OCI-LY1 (cell line): ENCODE measurements around the gene CHN2.

Source experiments
- H2AFZ ChIP-seq: fragments of 200-600 bp; sonication (generic), shearing (Covaris generic); 2 replicates; pipeline ENCODE4 v1.6.0; 2014; ENCODE audit warnings: antibody characterized with exemption, mild to moderate bottlenecking, low read length
- H3F3A ChIP-seq: fragments of 200-600 bp; sonication (generic), shearing (Covaris generic); 2 replicates; pipeline ENCODE4 v1.6.0; 2014; ENCODE audit warnings: mild to moderate bottlenecking, antibody characterized with exemption, low read length, moderate library complexity; ENCODE audit not compliant: insufficient read depth
- H3K27ac ChIP-seq: fragments of 200-600 bp; sonication (generic); 2 replicates; pipeline ENCODE4 v1.5.1; 2014; ENCODE audit warnings: low read length, mixed run types, mild to moderate bottlenecking, low read depth; ENCODE audit not compliant: poor library complexity, severe bottlenecking
- H3K27me3 ChIP-seq: fragments of 200-600 bp; sonication (generic); 2 replicates; pipeline ENCODE4 v1.6.0; 2014; ENCODE audit warnings: antibody characterized with exemption, mild to moderate bottlenecking, low read length, moderate library complexity; ENCODE audit not compliant: insufficient read depth
- H3K36me3 ChIP-seq: fragments of 200-600 bp; sonication (generic); 2 replicates; pipeline ENCODE4 v1.6.1; 2014; ENCODE audit warnings: mild to moderate bottlenecking, antibody characterized with exemption, low read length, moderate library complexity, mixed read lengths; ENCODE audit not compliant: insufficient read depth
- H3K4me1 ChIP-seq: fragments of 200-600 bp; sonication (generic); 2 replicates; pipeline ENCODE4 v1.5.1; 2014; ENCODE audit warnings: mild to moderate bottlenecking, low read length, moderate library complexity; ENCODE audit not compliant: insufficient read depth, severe bottlenecking
- H3K4me2 ChIP-seq: fragments of 200-600 bp; sonication (generic), shearing (Covaris generic); 2 replicates; pipeline ENCODE4 v1.6.1; 2014; ENCODE audit warnings: low read length
- H3K4me3 ChIP-seq: fragments of 200-600 bp; sonication (generic); 2 replicates; pipeline ENCODE4 v1.5.1; 2014; ENCODE audit warnings: low read length, low read depth, mild to moderate bottlenecking, mixed read lengths; ENCODE audit not compliant: poor library complexity, severe bottlenecking
- H3K79me2 ChIP-seq: fragments of 200-600 bp; shearing (Covaris generic); 2 replicates; pipeline ENCODE4 v1.6.1; 2016; ENCODE audit warnings: mixed run types, low read length, mixed read lengths; ENCODE audit not compliant: insufficient read depth
- H3K9ac ChIP-seq: fragments of 200-600 bp; sonication (generic), shearing (Covaris generic); 2 replicates; pipeline ENCODE4 v1.6.1; 2014; ENCODE audit warnings: mild to moderate bottlenecking, low read length, mixed read lengths
- H3K9me2 ChIP-seq: fragments of 200-600 bp; sonication (generic), shearing (Covaris generic); 2 replicates; pipeline ENCODE4 v1.6.1; 2014; ENCODE audit warnings: low read depth, mild to moderate bottlenecking, low read length, mixed read lengths
- H3K9me3 ChIP-seq: fragments of 200-600 bp; shearing (Covaris generic); 2 replicates; pipeline ENCODE4 v1.6.1; 2014; ENCODE audit warnings: low read length, mixed read lengths
- H4K20me1 ChIP-seq: fragments of 200-600 bp; sonication (generic), shearing (Covaris generic); 2 replicates; pipeline ENCODE4 v1.6.0; 2016; ENCODE audit warnings: mild to moderate bottlenecking, low read length; ENCODE audit not compliant: insufficient read depth
- EZH2 ChIP-seq: fragments of 200-600 bp; sonication (generic), shearing (Covaris generic); IDR thresholded peaks from 2 replicates; pipeline ENCODE4 v1.8.0; 2017; ENCODE audit warnings: borderline replicate concordance, mixed run types, mild to moderate bottlenecking, antibody characterized with exemption, low read length, moderate library complexity, mixed read lengths
- TF ChIP-seq, protein P1 (sequence below): fragments of 200-600 bp; sonication (generic), shearing (Covaris generic); IDR thresholded peaks from 2 replicates; pipeline ENCODE4 v1.5.1; 2017; ENCODE audit warnings: mild to moderate bottlenecking, antibody characterized with exemption, low read length, moderate library complexity, mixed read lengths

CHN2 gene

DNA sequence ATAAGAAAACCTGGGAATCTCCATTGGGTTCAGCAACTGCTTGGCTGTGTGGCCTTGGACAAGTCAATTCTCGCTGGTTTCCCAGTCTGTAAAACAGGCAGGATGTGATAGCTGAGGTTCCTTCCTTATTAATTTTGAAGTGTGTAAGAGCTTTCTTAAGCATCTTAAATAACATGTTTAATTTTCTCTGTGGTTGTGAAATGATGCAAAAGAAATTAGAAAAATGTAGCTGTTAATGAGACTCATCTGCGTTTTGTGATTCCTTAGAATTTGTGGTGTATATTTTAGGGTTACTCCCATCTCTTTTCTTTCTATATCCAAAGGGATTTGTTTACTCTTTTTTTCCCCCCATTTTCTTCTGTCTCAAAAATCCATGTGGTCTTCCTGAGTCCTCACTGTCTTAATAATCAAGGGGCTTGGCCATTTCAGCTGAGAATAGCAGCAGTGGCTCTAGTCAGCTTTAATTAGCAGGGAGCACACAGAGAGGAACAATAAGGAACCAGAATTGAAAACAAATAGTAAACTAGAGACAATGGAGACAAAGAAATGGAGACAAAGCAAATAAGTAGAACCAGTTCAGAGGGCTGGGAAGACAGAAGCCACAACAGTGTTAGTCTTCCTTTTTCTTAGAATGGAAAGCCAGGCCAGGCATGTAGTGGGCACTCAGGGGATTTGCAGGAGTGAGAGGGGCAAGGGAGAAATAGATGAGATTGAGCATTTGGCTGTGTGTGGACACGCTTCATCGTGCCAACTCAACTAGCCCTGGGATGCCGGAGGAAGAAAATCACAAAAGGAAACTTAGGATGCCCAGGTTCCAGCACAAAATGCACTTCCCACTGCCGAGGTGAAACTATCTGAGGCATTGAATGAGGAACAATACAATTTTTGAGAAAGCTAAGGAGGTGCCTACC, 93.9 kb downstream of the CHN2 start:
- Histone ChIP-seq H3K9me3 (no peaks in the 10 kb centered on the region), H3K36me3 (no peaks in the 10 kb centered on the region), H3F3A (no peaks in the 10 kb centered on the region), H3K27me3 (no peaks in the 10 kb centered on the region), H3K9me2 (no peaks in the 10 kb centered on the region), H3K4me1 (no peaks in the 10 kb centered on the region), H3K4me3 (no peak overlapping the region), H3K27ac (no peak overlapping the region), H2AFZ (no peak overlapping the region), H3K4me2 (no peak overlapping the region), H3K79me2 (no peaks in the 10 kb centered on the region), H3K9ac (no peak overlapping the region), H4K20me1 (no peaks in the 10 kb centered on the region)
- TF ChIP-seq, protein P1, sequence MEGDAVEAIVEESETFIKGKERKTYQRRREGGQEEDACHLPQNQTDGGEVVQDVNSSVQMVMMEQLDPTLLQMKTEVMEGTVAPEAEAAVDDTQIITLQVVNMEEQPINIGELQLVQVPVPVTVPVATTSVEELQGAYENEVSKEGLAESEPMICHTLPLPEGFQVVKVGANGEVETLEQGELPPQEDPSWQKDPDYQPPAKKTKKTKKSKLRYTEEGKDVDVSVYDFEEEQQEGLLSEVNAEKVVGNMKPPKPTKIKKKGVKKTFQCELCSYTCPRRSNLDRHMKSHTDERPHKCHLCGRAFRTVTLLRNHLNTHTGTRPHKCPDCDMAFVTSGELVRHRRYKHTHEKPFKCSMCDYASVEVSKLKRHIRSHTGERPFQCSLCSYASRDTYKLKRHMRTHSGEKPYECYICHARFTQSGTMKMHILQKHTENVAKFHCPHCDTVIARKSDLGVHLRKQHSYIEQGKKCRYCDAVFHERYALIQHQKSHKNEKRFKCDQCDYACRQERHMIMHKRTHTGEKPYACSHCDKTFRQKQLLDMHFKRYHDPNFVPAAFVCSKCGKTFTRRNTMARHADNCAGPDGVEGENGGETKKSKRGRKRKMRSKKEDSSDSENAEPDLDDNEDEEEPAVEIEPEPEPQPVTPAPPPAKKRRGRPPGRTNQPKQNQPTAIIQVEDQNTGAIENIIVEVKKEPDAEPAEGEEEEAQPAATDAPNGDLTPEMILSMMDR, result no peak
- TF ChIP-seq EZH2, result no peak

DNA sequence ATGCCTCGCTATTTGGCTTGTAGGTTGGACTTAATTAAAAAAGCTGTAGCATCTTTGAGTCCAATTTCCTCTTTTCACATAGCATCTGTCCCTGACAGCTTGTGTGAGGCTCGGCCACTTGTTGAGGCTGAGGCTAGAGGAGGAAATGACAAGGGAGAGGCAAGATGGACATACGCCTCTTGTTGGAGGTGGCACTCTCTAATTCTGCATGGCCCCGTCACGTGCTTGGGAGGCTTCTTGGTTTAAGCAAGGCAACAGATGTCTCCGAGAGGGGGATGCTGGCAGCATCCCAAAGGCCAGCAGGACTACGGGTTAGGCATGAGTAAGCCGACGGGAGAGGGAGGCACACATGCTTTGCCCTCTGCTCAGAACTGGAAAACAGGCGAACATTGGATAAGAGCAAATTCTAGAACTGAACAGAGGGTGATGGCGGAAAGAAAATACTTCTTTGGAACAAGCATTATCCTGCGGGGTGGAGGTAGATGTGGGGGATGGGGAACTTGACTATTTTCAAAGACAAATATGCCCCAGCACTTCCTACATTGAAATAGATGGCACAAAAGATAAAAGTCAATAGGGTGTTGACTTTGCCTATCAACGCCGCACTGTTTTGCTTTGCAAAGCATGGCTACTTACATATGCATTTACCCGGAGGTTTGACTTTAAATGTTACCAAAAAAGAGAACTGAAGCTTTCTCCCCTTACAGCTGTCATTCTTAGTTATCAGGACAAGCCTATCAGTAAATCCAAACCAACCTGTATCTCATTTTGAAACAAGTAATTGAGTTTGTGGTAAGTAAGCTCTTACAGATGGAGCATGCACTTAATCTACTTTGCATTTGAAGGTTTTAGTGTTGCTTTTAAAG, 94.8 kb downstream of the CHN2 start:
- no peak for TF ChIP-seq EZH2
- TF ChIP-seq, protein P1, result no peak
- H3K4me1 ChIP-seq, result no peaks in the 10 kb centered on the region
- no peaks in the 10 kb centered on the region for H3F3A ChIP-seq
- H3K9me2 ChIP-seq, result no peaks in the 10 kb centered on the region
- H3K27ac ChIP-seq, result no peak overlapping the region
- H3K27me3 ChIP-seq, result no peaks in the 10 kb centered on the region
- H3K9ac ChIP-seq, result no peak overlapping the region
- H2AFZ ChIP-seq, result no peak overlapping the region
- no peak overlapping the region for H3K4me3 ChIP-seq
- H3K4me2 ChIP-seq, result no peak overlapping the region
- H4K20me1 ChIP-seq, result no peaks in the 10 kb centered on the region
- H3K79me2 ChIP-seq, result no peaks in the 10 kb centered on the region
- H3K9me3 ChIP-seq, result no peaks in the 10 kb centered on the region
- no peaks in the 10 kb centered on the region for H3K36me3 ChIP-seq

DNA sequence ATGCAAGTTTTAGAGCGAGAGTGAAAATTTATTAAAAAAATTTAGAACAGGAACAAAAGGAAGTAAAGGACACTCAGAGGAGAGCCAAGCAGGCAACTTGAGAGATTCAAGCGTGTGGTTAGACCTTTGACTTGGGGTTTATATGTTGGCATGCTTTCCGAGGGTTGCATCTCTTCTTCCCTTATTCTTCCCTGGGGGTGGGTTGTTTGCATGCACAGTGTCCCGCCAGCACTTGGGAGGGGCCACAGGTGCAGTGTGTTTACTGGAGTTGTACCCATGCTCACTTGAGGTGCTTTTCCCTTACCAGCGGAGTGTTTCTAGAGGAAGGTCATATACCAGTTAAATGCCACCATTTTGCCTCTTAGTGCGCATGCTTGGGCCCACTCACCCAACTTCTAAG, 96.3 kb downstream of the CHN2 start:
- H3K4me1 ChIP-seq, result no peaks in the 10 kb centered on the region
- H4K20me1 ChIP-seq, result no peaks in the 10 kb centered on the region
- no peak overlapping the region for H3K9ac ChIP-seq
- no peaks in the 10 kb centered on the region for H3K79me2 ChIP-seq
- no peaks in the 10 kb centered on the region for H3K27me3 ChIP-seq
- no peaks in the 10 kb centered on the region for H3K36me3 ChIP-seq
- H3K4me3 ChIP-seq, result no peak overlapping the region
- no peaks in the 10 kb centered on the region for H3K9me3 ChIP-seq
- TF ChIP-seq, protein P1, result no peak
- no peak for TF ChIP-seq EZH2
- H2AFZ ChIP-seq, result no peak overlapping the region
- H3K4me2 ChIP-seq, result no peak overlapping the region
- H3F3A ChIP-seq, result no peaks in the 10 kb centered on the region
- H3K9me2 ChIP-seq, result no peaks in the 10 kb centered on the region
- H3K27ac ChIP-seq, result no peak overlapping the region
